Left lobe of liver (tissue), 2 donors: Measurements from ENCODE around the gene PCDHB10. TPM values are rescaled to one million over a fixed set of nuclear protein-coding genes. Genes with fewer than 3 reads are reported as not detected.
"Not testable (repeated sequence)": the region's sequence is repeated elsewhere in the genome, so short reads cannot be mapped to it uniquely, and the experiment has no call there.

ENCODE experiments used
- ATAC-seq: fragments of 200-7000 bp; cut with Tn5 transposase; one replicate; pipeline ENCODE4 v1.9.1; 2020; ENCODE audit warnings: mild to moderate bottlenecking, moderate library complexity
- DNase-seq: peaks from one replicate; pipeline ENCODE4 v3.0.0-alpha.2; 2020; ENCODE audit warnings: low spot score
- total RNA-seq: library from RNA; stranded (reverse); gene quantifications from one replicate; pipeline ENCODE4 v1.2.1, GENCODE V29; 2021
- donor health status: DM: no; HTN: no; CAD: no; lungs with moderate emphysema.
- donor health status: DM: no; HTN: yes; CAD: no.

The PCDHB10 gene
- total RNA-seq = 0.28 TPM

- DNase-seq (no peak), ATAC-seq (no peak)
Measured at GRCh38 chr5:141192110-141192725, at the start of gene PCDHB10. TSS of gene PCDHB10 (plus strand) at chr5:141192353. CDS start at chr5:141192553, 200 bp downstream.

GRCh38 chr5:141149812-141150211 lies 42.3 kb upstream of the PCDHB10 start, which contains the start of gene PCDHB6:
TSS of gene PCDHB6 (plus strand) at chr5:141150057. CDS start at chr5:141150258, 201 bp downstream.
- ATAC-seq = no peak
- no peak for DNase-seq

- ATAC-seq = no peak
- no peak for DNase-seq
Measured at GRCh38 chr5:141150224-141150992, 41.7 kb upstream of the PCDHB10 start.

- DNase-seq (no peak), ATAC-seq (no peak)
Measured at GRCh38 chr5:141150993-141151325, 41.2 kb upstream of the PCDHB10 start.

- not testable (repeated sequence) for ATAC-seq, DNase-seq
Measured at GRCh38 chr5:141151632-141152031, 40.5 kb upstream of the PCDHB10 start.

GRCh38 chr5:141152096-141152495 lies 40.1 kb upstream of the PCDHB10 start:
- not testable (repeated sequence) for DNase-seq, ATAC-seq

- no peak for ATAC-seq
Measured at GRCh38 chr5:141155540-141156374, 36.4 kb upstream of the PCDHB10 start.

GRCh38 chr5:141157356-141157755 lies 34.8 kb upstream of the PCDHB10 start:
- ATAC-seq, DNase-seq: not testable (repeated sequence)

More at GRCh38 chr5:141155540-141156374, 36.4 kb upstream of the PCDHB10 start:
- no peak for DNase-seq

GRCh38 chr5:141157901-141158300 lies 34.3 kb upstream of the PCDHB10 start:
- not testable (repeated sequence) for ATAC-seq, DNase-seq

- DNase-seq (no peak), ATAC-seq (no peak)
Measured at GRCh38 chr5:141172381-141173204, 19.6 kb upstream of the PCDHB10 start, which contains the start of gene PCDHB7. TSS of gene PCDHB7 (plus strand) at chr5:141172644. CDS start at chr5:141172836, 192 bp downstream.

- not testable (repeated sequence) for DNase-seq, ATAC-seq
Measured at GRCh38 chr5:141174291-141175104, 17.7 kb upstream of the PCDHB10 start.

- ATAC-seq = no peak
Measured at GRCh38 chr5:141175933-141176332, 16.2 kb upstream of the PCDHB10 start.

GRCh38 chr5:141177577-141178191 lies 14.5 kb upstream of the PCDHB10 start, which contains the start of gene PCDHB8:
TSS of gene PCDHB8 (plus strand) at chr5:141177790. CDS start at chr5:141178035, 245 bp downstream.
- not testable (repeated sequence) for DNase-seq, ATAC-seq

More at GRCh38 chr5:141175933-141176332, 16.2 kb upstream of the PCDHB10 start:
- no peak for DNase-seq

- not testable (repeated sequence) for DNase-seq, ATAC-seq
Measured at GRCh38 chr5:141179371-141179770, 12.8 kb upstream of the PCDHB10 start.

GRCh38 chr5:141179876-141180275 lies 12.3 kb upstream of the PCDHB10 start:
- not testable (repeated sequence) for DNase-seq, ATAC-seq

GRCh38 chr5:141180313-141180712 lies 11.8 kb upstream of the PCDHB10 start:
- DNase-seq (no peak), ATAC-seq (no peak)

GRCh38 chr5:141182248-141182647 lies 9.9 kb upstream of the PCDHB10 start, which contains the start of gene PCDHB16:
TSS of gene PCDHB16 (plus strand) at chr5:141182387. CDS start at chr5:141182560, 173 bp downstream.
- no peak for DNase-seq
- no peak for ATAC-seq

GRCh38 chr5:141184117-141184855 lies 7.9 kb upstream of the PCDHB10 start:
- ATAC-seq, DNase-seq: not testable (repeated sequence)
